Upper lobe of left lung (tissue), 6 donors: Measurements from ENCODE around the gene CADM1. TPM values are rescaled to one million over a fixed set of nuclear protein-coding genes. Genes with fewer than 3 reads are reported as not detected.

Experiments used
- ATAC-seq, 2 donors: fragments of 200-7000 bp; cut with Tn5 transposase; one replicate each; pipeline ENCODE4 v1.9.1; 2022; ENCODE audit warnings: mild to moderate bottlenecking in 2 of 2, moderate library complexity in 2 of 2; ENCODE audit not compliant: low FRiP score in 2 of 2
- DNase-seq, 2 donors: peaks; one replicate each; pipeline ENCODE4 v3.0.0-alpha.2; 2019 to 2020
- H3K27ac ChIP-seq, 4 donors: fragments of 200-600 bp; sonication (generic); one replicate each; pipeline ENCODE4 v1.5.1; 2016 to 2019
- H3K27me3 ChIP-seq, 4 donors: fragments of 200-600 bp; sonication (generic); one replicate each; pipeline ENCODE4 v1.5.1; 2017 to 2019
- H3K36me3 ChIP-seq, 4 donors: fragments of 200-600 bp; sonication (generic); one replicate each; pipeline ENCODE4 v1.5.1; 2016 to 2019
- H3K4me1 ChIP-seq, 4 donors: fragments of 200-600 bp; sonication (generic); one replicate each; pipeline ENCODE4 v1.5.1; 2018 to 2019
- H3K4me3 ChIP-seq, 4 donors: fragments of 200-600 bp; sonication (generic); one replicate each; pipeline ENCODE4 v1.5.1; 2017 to 2019; ENCODE audit warnings: mild to moderate bottlenecking in 2 of 4, moderate library complexity in 1 of 4
- H3K9me3 ChIP-seq, 4 donors: fragments of 200-600 bp; sonication (generic); one replicate each; pipeline ENCODE4 v1.5.1; 2018 to 2019
- EP300 ChIP-seq, 4 donors: sonication (generic); formaldehyde crosslinking; IDR thresholded peaks; one replicate each; pipeline ENCODE4 v1.5.1; 2017; ENCODE audit warnings: antibody characterized with exemption in 4 of 4, control low read depth in 2 of 4
- POLR2A ChIP-seq, 4 donors: fragments of 450-650 bp; IDR thresholded peaks; one replicate each; pipeline ENCODE4 v1.5.1; 2016 to 2017; ENCODE audit warnings: antibody characterized with exemption in 4 of 4, mild to moderate bottlenecking in 2 of 4
- POLR2AphosphoS5 ChIP-seq, 2 donors: sonication (generic); formaldehyde crosslinking; IDR thresholded peaks; one replicate each; pipeline ENCODE4 v1.5.1; 2017; ENCODE audit warnings: antibody characterized with exemption in 2 of 2
- WGBS, 2 donors: methylation state at CpG; one replicate each; pipeline ENCODE4 v1.1.5; 2017 to 2018; 5-methylcytosine and 5-hydroxymethylcytosine counted together
- total RNA-seq, 6 donors: library from RNA; depleted of rRNA in 4 of 6; stranded (reverse); fragments of >200 nt in 4 of 6; gene quantifications; one replicate each; pipeline versions ENCODE4 v1.1.0 to v1.2.1, GENCODE V29; 2016 to 2021
- TF ChIP-seq, protein P1 (sequence below), 6 experiments: fragments of 450-650 bp in 4 of 6; fragments of 200-600 bp in 2 of 6; sonication (generic) in 2 of 6; IDR thresholded peaks; one replicate each; pipeline ENCODE4 v1.5.1; 2016 to 2019; ENCODE audit warnings: antibody characterized with exemption in 6 of 6
- donor health status: DM: no; HTN: no; CAD: no; lungs with moderate emphysema.
- donor health status: DM: no; HTN: yes; CAD: no; lungs with severe emphysema.

CADM1 gene
- total RNA-seq, 6 donors from 2014 or later, result 69.9 to 212 (median 125) TPM

DNA sequence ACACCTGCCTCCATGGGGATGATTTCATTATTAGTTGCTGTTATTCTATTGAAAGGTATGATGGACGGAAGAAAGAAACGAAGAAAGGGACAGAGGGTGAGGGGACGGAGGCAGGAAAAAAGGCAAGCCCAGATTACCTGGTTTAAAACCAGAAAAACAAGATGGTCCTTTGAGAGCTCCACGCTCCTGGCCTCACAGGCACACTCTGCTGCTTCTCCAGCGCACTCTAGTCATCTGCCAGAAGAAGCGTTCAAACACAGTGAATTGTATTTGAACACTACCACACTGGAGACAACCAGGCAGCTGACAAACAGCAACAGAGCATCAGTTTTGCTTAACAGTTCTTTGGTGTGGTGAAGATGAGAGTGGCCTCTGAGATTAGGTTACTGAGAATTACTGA, 216.9 kb downstream of the CADM1 start:
- no peak for TF ChIP-seq POLR2A (IDR thresholded peaks at IDR 0.05)
- no peak for TF ChIP-seq POLR2AphosphoS5 (IDR thresholded peaks at IDR 0.05)
- Histone ChIP-seq H3K4me3 (no peak overlapping the region), H3K4me1 (peaks cover 0 to 18% (median 10%) of the 10 kb centered on the region in 4 donors), H3K27ac (no peak overlapping the region), H3K27me3 (no peaks in the 10 kb centered on the region), H3K9me3 (no peaks in the 10 kb centered on the region), H3K36me3 (no peaks in the 10 kb centered on the region)
- 77 to 83% methylated on average over 6 of the region's 6 CpGs for whole genome bisulfite sequencing, 2 donors
- ATAC-seq, result no peak
- DNase-seq, result no peak

DNA sequence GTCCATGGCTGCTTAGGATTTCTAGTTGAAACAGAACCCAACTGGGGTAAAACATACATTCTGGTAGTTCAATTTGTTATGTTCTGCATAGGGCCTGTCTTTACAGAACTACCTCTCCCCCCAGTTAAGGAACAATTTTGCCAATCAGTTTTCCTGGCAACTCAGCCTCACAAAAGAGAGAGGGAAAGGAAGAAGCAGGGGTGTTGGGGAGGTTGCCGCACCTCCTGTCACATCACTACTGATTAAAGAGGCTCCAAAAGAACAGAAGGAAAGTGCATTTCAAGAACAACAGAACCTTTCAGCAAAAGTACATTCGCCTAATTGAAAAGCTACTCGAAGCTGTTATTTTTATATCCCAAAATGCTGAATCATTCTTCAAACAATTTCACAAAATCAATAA, 217.6 kb downstream of the CADM1 start:
- H3K27me3 ChIP-seq, result no peaks in the 10 kb centered on the region
- H3K27ac ChIP-seq, result no peak overlapping the region
- TF ChIP-seq, protein P1, sequence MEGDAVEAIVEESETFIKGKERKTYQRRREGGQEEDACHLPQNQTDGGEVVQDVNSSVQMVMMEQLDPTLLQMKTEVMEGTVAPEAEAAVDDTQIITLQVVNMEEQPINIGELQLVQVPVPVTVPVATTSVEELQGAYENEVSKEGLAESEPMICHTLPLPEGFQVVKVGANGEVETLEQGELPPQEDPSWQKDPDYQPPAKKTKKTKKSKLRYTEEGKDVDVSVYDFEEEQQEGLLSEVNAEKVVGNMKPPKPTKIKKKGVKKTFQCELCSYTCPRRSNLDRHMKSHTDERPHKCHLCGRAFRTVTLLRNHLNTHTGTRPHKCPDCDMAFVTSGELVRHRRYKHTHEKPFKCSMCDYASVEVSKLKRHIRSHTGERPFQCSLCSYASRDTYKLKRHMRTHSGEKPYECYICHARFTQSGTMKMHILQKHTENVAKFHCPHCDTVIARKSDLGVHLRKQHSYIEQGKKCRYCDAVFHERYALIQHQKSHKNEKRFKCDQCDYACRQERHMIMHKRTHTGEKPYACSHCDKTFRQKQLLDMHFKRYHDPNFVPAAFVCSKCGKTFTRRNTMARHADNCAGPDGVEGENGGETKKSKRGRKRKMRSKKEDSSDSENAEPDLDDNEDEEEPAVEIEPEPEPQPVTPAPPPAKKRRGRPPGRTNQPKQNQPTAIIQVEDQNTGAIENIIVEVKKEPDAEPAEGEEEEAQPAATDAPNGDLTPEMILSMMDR (IDR thresholded peaks at IDR 0.05), result no peak
- TF ChIP-seq POLR2AphosphoS5 (IDR thresholded peaks at IDR 0.05) (no peak), EP300 (IDR thresholded peaks at IDR 0.05) (no peak)
- peaks cover 0 to 18% (median 8%) of the 10 kb centered on the region in 4 donors for H3K4me1 ChIP-seq
- 64 to 66% methylated on average over 3 of the region's 3 CpGs for WGBS, 2 donors
- no peak overlapping the region for H3K4me3 ChIP-seq
- ATAC-seq (no peak), DNase-seq (no peak)
- no peaks in the 10 kb centered on the region for H3K9me3 ChIP-seq
- H3K36me3 ChIP-seq, result no peaks in the 10 kb centered on the region

DNA sequence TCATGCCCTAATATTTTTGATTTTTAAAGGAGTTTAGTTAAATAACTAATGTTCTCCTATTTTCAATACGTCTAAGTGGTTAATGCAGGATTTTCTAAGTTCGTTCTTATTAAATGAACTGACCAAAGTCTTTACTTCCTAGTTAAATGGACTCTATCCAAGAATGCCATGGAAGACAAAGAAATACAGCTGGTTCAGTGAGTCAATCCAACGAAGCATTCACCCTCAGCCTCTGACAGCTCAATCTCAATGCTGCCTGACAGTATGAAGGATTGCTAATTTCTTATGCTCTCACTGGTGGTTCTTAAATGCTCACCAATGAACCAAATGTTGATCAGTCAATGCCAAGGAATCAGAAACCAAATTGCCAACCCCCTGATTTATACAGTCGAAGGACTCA, 219.4 kb downstream of the CADM1 start:
- H3K4me3 ChIP-seq, result no peak overlapping the region
- WGBS, 2 donors, result 74 to 76% methylated on average over 4 of the region's 4 CpGs
- H3K4me1 ChIP-seq, result peaks cover 0 to 18% (median 4%) of the 10 kb centered on the region in 4 donors
- no peak for ATAC-seq
- DNase-seq, result no peak
- no peaks in the 10 kb centered on the region for H3K9me3 ChIP-seq
- H3K36me3 ChIP-seq, result no peaks in the 10 kb centered on the region
- TF ChIP-seq POLR2A (IDR thresholded peaks at IDR 0.05) (no peak), POLR2AphosphoS5 (IDR thresholded peaks at IDR 0.05) (no peak), EP300 (IDR thresholded peaks at IDR 0.05) (no peak)
- TF ChIP-seq, protein P1 (IDR thresholded peaks at IDR 0.05), result no peak
- H3K27me3 ChIP-seq, result no peaks in the 10 kb centered on the region
- no peak overlapping the region for H3K27ac ChIP-seq

DNA sequence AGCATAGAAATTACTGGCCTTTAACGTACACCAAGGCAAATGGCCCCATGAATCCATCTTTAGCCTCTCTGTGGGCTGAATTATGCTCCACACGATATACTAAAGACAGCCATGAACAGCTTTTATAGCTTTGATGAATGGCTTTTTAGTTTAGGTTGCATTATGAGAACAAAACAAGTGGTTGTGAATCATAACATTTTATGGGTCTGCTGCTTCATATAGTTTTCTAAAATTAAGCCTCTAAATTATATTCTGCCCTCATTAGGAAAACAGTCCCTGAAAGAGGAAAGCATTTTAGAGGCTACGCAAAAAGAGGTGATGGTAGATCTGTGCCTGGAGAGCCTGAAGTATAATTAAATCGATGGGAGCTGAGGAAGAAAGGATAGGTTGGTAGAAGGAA, 221.3 kb downstream of the CADM1 start:
- Histone ChIP-seq H3K9me3 (no peaks in the 10 kb centered on the region), H3K27ac (no peak overlapping the region), H3K4me3 (no peak overlapping the region), H3K36me3 (no peaks in the 10 kb centered on the region), H3K4me1 (peaks cover 0 to 14% (median 4%) of the 10 kb centered on the region in 4 donors), H3K27me3 (no peaks in the 10 kb centered on the region)
- DNase-seq (no peak), ATAC-seq (no peak)
- TF ChIP-seq, protein P1 (IDR thresholded peaks at IDR 0.05), result no peak
- TF ChIP-seq EP300 (IDR thresholded peaks at IDR 0.05), result no peak
- no peak for TF ChIP-seq POLR2AphosphoS5 (IDR thresholded peaks at IDR 0.05)
- no peak for TF ChIP-seq POLR2A (IDR thresholded peaks at IDR 0.05)
- 94 to 95% methylated on average over 4 of the region's 4 CpGs for WGBS, 2 donors

DNA sequence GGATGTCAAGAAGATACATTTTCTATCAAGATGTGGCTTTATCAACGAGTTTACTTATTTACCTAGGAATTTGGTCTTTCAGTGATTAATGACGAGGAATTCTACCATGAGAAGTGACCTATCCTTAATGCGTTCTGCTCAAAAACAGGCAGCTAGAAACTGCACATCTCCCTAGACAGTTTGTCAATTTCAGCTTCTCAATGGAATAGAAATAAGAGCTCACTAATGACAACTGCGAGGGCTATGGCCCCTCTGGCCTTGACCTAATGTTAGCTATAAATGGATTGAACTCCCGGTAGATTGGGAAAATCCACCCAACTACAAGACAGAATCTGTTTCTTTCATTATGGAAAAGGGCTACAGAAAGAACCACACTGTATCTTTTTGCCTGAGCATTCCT, 223.4 kb downstream of the CADM1 start:
- TF ChIP-seq POLR2AphosphoS5 (IDR thresholded peaks at IDR 0.05) (no peak), EP300 (IDR thresholded peaks at IDR 0.05) (no peak), POLR2A (IDR thresholded peaks at IDR 0.05) (no peak)
- TF ChIP-seq, protein P1 (IDR thresholded peaks at IDR 0.05), result no peak
- ATAC-seq, result no peak
- Histone ChIP-seq H3K4me1 (no peaks in the 10 kb centered on the region), H3K27me3 (no peaks in the 10 kb centered on the region), H3K9me3 (no peaks in the 10 kb centered on the region), H3K4me3 (no peak overlapping the region), H3K27ac (no peak overlapping the region), H3K36me3 (no peaks in the 10 kb centered on the region)
- no peak for DNase-seq
- 82 to 83% methylated on average over 5 of the region's 5 CpGs for WGBS, 2 donors
